LNCaP clone FGC (cell line): ENCODE results near the gene KRTAP10-4.

Experiments used
- DNase-seq: peaks from one replicate; pipeline ENCODE4 v3.0.0-alpha.2; 2011; ENCODE audit warnings: low read depth
- H3K4me3 ChIP-seq: 2 replicates; pipeline ENCODE4 v1.5.1; 2011; ENCODE audit warnings: mild to moderate bottlenecking, low read depth, low read length, control low read depth
- TF ChIP-seq, protein P1 (sequence below): IDR thresholded peaks from 2 replicates; pipeline ENCODE4 v1.5.1; 2012; ENCODE audit warnings: mild to moderate bottlenecking; ENCODE audit not compliant: control insufficient read depth, insufficient read depth; ENCODE audit errors: extremely low read depth

Gene KRTAP10-4

DNA sequence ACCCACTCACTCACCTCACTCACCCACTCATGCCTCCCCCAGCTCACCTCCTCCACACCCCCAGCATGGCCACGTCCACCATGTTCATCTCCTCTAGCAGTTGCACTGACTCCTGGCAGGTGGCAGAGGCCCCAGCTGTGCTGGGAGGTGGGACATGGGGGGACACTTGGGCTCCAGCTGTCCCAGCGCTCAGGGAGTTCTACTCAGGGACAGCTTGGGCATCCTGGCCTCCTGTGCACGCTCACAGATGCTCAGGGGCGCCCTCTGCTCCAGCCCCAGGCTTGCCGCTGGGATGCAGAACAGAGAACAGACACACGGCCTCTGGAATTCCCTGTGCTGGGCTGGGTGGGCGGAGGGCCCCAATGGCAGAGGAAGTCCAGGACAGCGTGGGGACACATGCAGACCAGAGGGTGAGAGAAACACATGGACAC, 43.6 kb downstream of the KRTAP10-4 start:
- H3K4me3 ChIP-seq: no peak overlapping the region
- DNase-seq: no peak
- TF ChIP-seq, protein P1, sequence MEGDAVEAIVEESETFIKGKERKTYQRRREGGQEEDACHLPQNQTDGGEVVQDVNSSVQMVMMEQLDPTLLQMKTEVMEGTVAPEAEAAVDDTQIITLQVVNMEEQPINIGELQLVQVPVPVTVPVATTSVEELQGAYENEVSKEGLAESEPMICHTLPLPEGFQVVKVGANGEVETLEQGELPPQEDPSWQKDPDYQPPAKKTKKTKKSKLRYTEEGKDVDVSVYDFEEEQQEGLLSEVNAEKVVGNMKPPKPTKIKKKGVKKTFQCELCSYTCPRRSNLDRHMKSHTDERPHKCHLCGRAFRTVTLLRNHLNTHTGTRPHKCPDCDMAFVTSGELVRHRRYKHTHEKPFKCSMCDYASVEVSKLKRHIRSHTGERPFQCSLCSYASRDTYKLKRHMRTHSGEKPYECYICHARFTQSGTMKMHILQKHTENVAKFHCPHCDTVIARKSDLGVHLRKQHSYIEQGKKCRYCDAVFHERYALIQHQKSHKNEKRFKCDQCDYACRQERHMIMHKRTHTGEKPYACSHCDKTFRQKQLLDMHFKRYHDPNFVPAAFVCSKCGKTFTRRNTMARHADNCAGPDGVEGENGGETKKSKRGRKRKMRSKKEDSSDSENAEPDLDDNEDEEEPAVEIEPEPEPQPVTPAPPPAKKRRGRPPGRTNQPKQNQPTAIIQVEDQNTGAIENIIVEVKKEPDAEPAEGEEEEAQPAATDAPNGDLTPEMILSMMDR: no peak

DNA sequence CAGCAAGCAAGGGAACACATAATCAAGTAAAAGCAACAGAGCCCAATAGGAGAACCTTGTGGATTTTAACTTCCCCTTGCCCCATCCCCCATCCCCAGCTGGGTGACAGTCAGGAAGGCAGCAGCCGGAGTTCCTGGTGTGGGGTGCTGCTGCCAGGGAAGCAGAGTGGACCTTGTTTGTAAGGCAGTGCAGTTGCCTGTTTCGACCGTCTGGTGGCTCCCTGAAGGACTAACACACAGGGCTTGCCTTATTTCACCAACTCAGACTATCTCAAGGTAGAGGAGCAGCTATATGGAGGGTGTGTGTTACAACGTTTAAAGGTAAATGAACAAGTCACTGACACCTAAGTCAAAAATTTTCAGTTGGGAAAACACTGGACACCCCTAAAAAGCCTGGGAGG, 45.0 kb downstream of the KRTAP10-4 start:
- no peak overlapping the region for H3K4me3 ChIP-seq
- TF ChIP-seq, protein P1: peak; percentile 62
- DNase-seq: peak; percentile 33

DNA sequence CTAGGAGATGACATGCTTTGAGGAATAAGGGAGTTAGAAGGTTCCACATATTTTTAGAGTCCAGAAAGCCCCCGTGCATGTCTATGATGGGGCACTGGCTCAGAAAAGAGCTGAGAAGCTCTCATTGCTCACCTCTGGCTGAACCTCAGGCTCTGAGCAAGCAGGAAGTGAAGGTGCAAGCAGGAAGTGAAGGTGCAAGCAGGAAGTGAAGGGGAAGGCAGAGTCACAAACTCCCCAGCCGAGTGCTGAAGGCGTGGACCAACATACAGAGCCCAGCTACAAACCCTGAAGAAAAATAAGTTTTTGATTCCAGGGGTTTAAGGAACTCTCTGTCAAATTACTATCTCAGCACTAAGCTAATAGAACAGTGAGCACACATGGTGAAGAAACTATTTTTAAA, 45.4 kb downstream of the KRTAP10-4 start:
- TF ChIP-seq, protein P1: no peak
- H3K4me3 ChIP-seq: no peak overlapping the region
- DNase-seq: no peak

DNA sequence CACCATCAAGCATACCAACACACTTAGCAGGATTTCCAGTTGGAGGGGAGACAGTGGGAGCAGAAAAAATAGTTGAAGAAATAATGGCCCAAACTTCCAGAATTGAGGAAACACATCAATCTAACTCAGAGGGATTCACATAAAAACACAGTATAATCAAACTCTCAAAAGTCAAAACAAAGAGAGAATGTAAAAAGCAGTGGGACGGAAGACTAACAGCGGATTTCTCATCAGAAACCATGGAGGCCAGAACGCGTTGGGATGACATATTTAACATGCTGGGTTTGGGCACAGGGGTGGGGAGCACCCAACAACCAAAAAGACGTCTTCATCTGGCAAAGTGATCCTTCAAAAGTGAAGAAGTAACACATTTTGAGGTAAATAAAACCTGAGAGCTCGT, 46.4 kb downstream of the KRTAP10-4 start:
- TF ChIP-seq, protein P1: no peak
- no peak for DNase-seq
- H3K4me3 ChIP-seq: no peak overlapping the region

DNA sequence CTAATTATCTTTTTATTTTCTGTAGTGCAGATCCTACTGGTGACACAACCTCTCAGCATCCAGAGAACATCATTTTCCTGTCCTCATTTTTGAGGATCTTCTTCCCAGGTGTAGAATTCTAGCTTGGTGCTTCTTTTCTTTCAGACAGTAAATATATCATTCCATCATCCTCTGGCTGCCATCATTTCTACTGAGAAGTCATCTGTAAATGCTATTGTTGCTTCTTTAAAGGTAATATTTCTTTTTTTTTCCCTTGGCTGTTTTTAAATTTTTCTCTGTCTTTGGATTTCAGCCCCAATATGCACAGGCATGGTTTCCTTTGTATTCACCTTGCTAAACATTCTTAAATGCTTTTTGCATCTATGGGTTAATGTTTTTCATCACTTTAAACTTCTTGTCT, 50.0 kb downstream of the KRTAP10-4 start:
- no peak overlapping the region for H3K4me3 ChIP-seq
- no peak for DNase-seq
- TF ChIP-seq, protein P1: no peak
